ENCODE results near the gene TIMP4. TPM values are rescaled to one million over a fixed set of nuclear protein-coding genes. Genes with fewer than 3 reads are reported as not detected.
A peak's percentile ranks its signal among the peaks of the same experiment; 100 is the strongest.

Gene TIMP4
- total and polyA plus RNA-seq, 4 donors = 0.36 to 1.7 (median 0.76) TPM

DNA sequence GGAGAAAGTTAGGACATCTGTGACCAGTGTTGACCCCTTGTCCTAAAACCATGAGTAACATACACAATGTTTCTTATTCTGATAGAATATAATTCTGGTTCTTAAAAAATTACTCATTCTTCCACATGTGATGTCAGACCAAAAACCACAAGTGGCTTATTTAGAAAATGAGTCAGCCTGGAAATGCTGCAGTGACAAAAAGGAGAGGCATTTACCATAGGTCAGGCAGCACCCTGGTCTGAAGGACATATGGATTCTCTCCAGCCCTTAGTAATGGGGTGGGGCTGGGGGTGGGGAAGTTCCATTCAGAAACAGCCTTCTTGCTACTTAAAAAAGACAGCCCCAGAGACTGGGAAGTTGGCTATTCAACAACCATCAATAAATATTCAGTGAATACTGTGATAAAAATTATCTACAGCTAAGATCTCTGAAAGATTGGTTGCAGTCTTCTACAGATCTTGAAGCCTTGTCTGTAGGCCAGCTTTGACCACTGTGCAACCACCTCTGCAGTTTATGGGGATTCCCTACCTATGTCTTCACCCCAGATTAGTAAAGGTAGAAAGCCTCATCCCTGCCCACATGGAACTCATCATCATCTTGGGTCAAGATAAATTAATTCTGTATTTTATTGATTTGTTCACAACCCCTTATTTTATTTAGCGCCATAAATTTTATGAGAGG lies 34.9 kb upstream of the TIMP4 start:
- DNase-seq (ENCODE audit: low spot score) = no peak
- Histone ChIP-seq H3K9me3 (ENCODE audit: control insufficient read depth in 4 of 4, low read length in 3 of 4) (no peaks in the 10 kb centered on the region), H3K27ac (ENCODE audit: low read depth in 1 of 2, low read length in 2 of 2) (no peak overlapping the region), H3K4me3 (ENCODE audit: low read depth in 1 of 3, low read length in 3 of 3) (no peak overlapping the region), H3K27me3 (ENCODE audit: control insufficient read depth in 4 of 4, insufficient read depth in 4 of 4, low read length in 3 of 4) (no peaks in the 10 kb centered on the region), H3K9ac (ENCODE audit: low read depth in 1 of 2, low read length in 2 of 2) (no peak overlapping the region), H3K4me1 (ENCODE audit: control insufficient read depth in 4 of 4, insufficient read depth in 4 of 4, low read length in 3 of 4) (peaks cover 0 to 5% (median 0%) of the 10 kb centered on the region in 4 donors), H3K36me3 (ENCODE audit: control insufficient read depth in 4 of 4, insufficient read depth in 3 of 4, low read depth in 1 of 4, low read length in 3 of 4) (no peaks in the 10 kb centered on the region)
- no peak for TF ChIP-seq YY1 (IDR thresholded peaks at IDR 0.05)
- TF ChIP-seq JUND (IDR thresholded peaks at IDR 0.05) = peak in 1 of 2 donors; percentile 21
- WGBS = 91% methylated on average over 1 of the region's 1 CpG

- no peak for DNase-seq (ENCODE audit: low spot score)
- WGBS = 88% methylated on average over 3 of the region's 3 CpGs
- Histone ChIP-seq H3K4me1 (ENCODE audit: control insufficient read depth in 4 of 4, insufficient read depth in 4 of 4, low read length in 3 of 4) (peaks cover 0 to 5% (median 0%) of the 10 kb centered on the region in 4 donors), H3K27me3 (ENCODE audit: control insufficient read depth in 4 of 4, insufficient read depth in 4 of 4, low read length in 3 of 4) (no peaks in the 10 kb centered on the region), H3K4me3 (ENCODE audit: low read depth in 1 of 3, low read length in 3 of 3) (no peak overlapping the region), H3K36me3 (ENCODE audit: control insufficient read depth in 4 of 4, insufficient read depth in 3 of 4, low read depth in 1 of 4, low read length in 3 of 4) (no peaks in the 10 kb centered on the region), H3K9ac (ENCODE audit: low read depth in 1 of 2, low read length in 2 of 2) (no peak overlapping the region), H3K27ac (ENCODE audit: low read depth in 1 of 2, low read length in 2 of 2) (no peak overlapping the region), H3K9me3 (ENCODE audit: control insufficient read depth in 4 of 4, low read length in 3 of 4) (no peaks in the 10 kb centered on the region)
- TF ChIP-seq JUND (IDR thresholded peaks at IDR 0.05) (no peak), FOXA1 (IDR thresholded peaks at IDR 0.05) (no peak), RAD21 (IDR thresholded peaks at IDR 0.05) (no peak), RXRA (IDR thresholded peaks at IDR 0.05) (no peak), YY1 (IDR thresholded peaks at IDR 0.05) (no peak), HNF4G (IDR thresholded peaks at IDR 0.05) (no peak), TAF1 (conservative IDR thresholded peaks at IDR 0.05) (no peak), GABPA (IDR thresholded peaks at IDR 0.05 in 1 of 2, conservative IDR thresholded peaks at IDR 0.05 in 1 of 2) (no peak), ATF3 (IDR thresholded peaks at IDR 0.05) (no peak), NR2F2 (IDR thresholded peaks at IDR 0.05) (no peak), REST (IDR thresholded peaks at IDR 0.05) (no peak), SP1 (IDR thresholded peaks at IDR 0.05) (no peak), MAX (IDR thresholded peaks at IDR 0.05) (no peak)
- TF ChIP-seq, protein P1, sequence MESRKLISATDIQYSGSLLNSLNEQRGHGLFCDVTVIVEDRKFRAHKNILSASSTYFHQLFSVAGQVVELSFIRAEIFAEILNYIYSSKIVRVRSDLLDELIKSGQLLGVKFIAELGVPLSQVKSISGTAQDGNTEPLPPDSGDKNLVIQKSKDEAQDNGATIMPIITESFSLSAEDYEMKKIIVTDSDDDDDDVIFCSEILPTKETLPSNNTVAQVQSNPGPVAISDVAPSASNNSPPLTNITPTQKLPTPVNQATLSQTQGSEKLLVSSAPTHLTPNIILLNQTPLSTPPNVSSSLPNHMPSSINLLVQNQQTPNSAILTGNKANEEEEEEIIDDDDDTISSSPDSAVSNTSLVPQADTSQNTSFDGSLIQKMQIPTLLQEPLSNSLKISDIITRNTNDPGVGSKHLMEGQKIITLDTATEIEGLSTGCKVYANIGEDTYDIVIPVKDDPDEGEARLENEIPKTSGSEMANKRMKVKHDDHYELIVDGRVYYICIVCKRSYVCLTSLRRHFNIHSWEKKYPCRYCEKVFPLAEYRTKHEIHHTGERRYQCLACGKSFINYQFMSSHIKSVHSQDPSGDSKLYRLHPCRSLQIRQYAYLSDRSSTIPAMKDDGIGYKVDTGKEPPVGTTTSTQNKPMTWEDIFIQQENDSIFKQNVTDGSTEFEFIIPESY (IDR thresholded peaks at IDR 0.05) = no peak
- TF ChIP-seq, protein P2, sequence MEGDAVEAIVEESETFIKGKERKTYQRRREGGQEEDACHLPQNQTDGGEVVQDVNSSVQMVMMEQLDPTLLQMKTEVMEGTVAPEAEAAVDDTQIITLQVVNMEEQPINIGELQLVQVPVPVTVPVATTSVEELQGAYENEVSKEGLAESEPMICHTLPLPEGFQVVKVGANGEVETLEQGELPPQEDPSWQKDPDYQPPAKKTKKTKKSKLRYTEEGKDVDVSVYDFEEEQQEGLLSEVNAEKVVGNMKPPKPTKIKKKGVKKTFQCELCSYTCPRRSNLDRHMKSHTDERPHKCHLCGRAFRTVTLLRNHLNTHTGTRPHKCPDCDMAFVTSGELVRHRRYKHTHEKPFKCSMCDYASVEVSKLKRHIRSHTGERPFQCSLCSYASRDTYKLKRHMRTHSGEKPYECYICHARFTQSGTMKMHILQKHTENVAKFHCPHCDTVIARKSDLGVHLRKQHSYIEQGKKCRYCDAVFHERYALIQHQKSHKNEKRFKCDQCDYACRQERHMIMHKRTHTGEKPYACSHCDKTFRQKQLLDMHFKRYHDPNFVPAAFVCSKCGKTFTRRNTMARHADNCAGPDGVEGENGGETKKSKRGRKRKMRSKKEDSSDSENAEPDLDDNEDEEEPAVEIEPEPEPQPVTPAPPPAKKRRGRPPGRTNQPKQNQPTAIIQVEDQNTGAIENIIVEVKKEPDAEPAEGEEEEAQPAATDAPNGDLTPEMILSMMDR (IDR thresholded peaks at IDR 0.05; ENCODE audit: low read depth, low read length, missing input control) = no peak
Measured at GRCh38 chr3:12192655-12193484, 34.2 kb upstream of the TIMP4 start.

All from liver (tissue), 9 donors.